Measurements from ENCODE around the gene ROBO1. TPM values are rescaled to one million over a fixed set of nuclear protein-coding genes. Genes with fewer than 3 reads are reported as not detected.

Gene ROBO1
- total RNA-seq: 47.8 and 63.2 TPM in 2 replicates

GRCh38 chr3:79767905-79768267 lies at the start of gene ROBO1:
ROBO1 (minus strand) TSS chr3:79767998.

Measured in epithelial cell of alveolus of lung (primary cell).